ENCODE measurements around the gene ELP4. TPM values are rescaled to one million over a fixed set of nuclear protein-coding genes. Genes with fewer than 3 reads are reported as not detected.

ELP4 gene
- total RNA-seq, 1 experiment from 2014 or later, result 20.3 TPM

- CTCF ChIA-PET, result no interaction called here
Measured at GRCh38 chr11:31521497-31522150, 12.1 kb downstream of the ELP4 start.

GRCh38 chr11:31529189-31529588, 19.6 kb downstream of the ELP4 start:
- H3K27me3 Mint-ChIP-seq (ENCODE audit: unreplicated experiment), result no peaks in the 10 kb centered on the region
- TF ChIP-seq CTCF (IDR thresholded peaks at IDR 0.05; ENCODE audit: unreplicated experiment), result no peak
- no peaks in the 10 kb centered on the region for H3K4me1 Mint-ChIP-seq (ENCODE audit: low read depth, unreplicated experiment)
- no peak overlapping the region for H3K27ac Mint-ChIP-seq (ENCODE audit: unreplicated experiment)
- no peak overlapping the region for H3K4me3 Mint-ChIP-seq (ENCODE audit: low read depth, unreplicated experiment)
- no peak for DNase-seq
- no TSS peak for BruUV-seq (replicated peaks)
- intact Hi-C loops (cut with micrococcal nuclease; ENCODE audit: unreplicated experiment), result no loop called here
- H3K9me3 Mint-ChIP-seq (ENCODE audit: low read depth, unreplicated experiment), result no peaks in the 10 kb centered on the region
- CTCF ChIA-PET, result no interaction called here
- H3K36me3 Mint-ChIP-seq (ENCODE audit: insufficient read depth, unreplicated experiment), result no peaks in the 10 kb centered on the region

More at GRCh38 chr11:31521497-31522150, 12.1 kb downstream of the ELP4 start:
- DNase-seq, result no peak
- H3K4me3 Mint-ChIP-seq (ENCODE audit: low read depth, unreplicated experiment), result no peak overlapping the region
- H3K27ac Mint-ChIP-seq (ENCODE audit: unreplicated experiment), result no peak overlapping the region
- H3K27me3 Mint-ChIP-seq (ENCODE audit: unreplicated experiment), result no peaks in the 10 kb centered on the region
- BruUV-seq (replicated peaks), result no TSS peak
- H3K4me1 Mint-ChIP-seq (ENCODE audit: low read depth, unreplicated experiment), result no peaks in the 10 kb centered on the region
- no peak for TF ChIP-seq CTCF (IDR thresholded peaks at IDR 0.05; ENCODE audit: unreplicated experiment)
- no peaks in the 10 kb centered on the region for H3K9me3 Mint-ChIP-seq (ENCODE audit: low read depth, unreplicated experiment)
- intact Hi-C loops (cut with micrococcal nuclease; ENCODE audit: unreplicated experiment), result no loop called here
- no peaks in the 10 kb centered on the region for H3K36me3 Mint-ChIP-seq (ENCODE audit: insufficient read depth, unreplicated experiment)

GRCh38 chr11:31529701-31530100, 20.1 kb downstream of the ELP4 start:
- Mint-ChIP-seq H3K27me3 (ENCODE audit: unreplicated experiment) (no peaks in the 10 kb centered on the region), H3K27ac (ENCODE audit: unreplicated experiment) (no peak overlapping the region), H3K4me3 (ENCODE audit: low read depth, unreplicated experiment) (no peak overlapping the region), H3K4me1 (ENCODE audit: low read depth, unreplicated experiment) (no peaks in the 10 kb centered on the region), H3K36me3 (ENCODE audit: insufficient read depth, unreplicated experiment) (no peaks in the 10 kb centered on the region), H3K9me3 (ENCODE audit: low read depth, unreplicated experiment) (no peaks in the 10 kb centered on the region)
- TF ChIP-seq CTCF (IDR thresholded peaks at IDR 0.05; ENCODE audit: unreplicated experiment), result no peak
- no peak for DNase-seq
- CTCF ChIA-PET, result no interaction called here
- intact Hi-C loops (cut with micrococcal nuclease; ENCODE audit: unreplicated experiment), result no loop called here
- no TSS peak for BruUV-seq (replicated peaks)

GRCh38 chr11:31531293-31531692, 21.7 kb downstream of the ELP4 start:
- H3K9me3 Mint-ChIP-seq (ENCODE audit: low read depth, unreplicated experiment), result no peaks in the 10 kb centered on the region
- TF ChIP-seq CTCF (IDR thresholded peaks at IDR 0.05; ENCODE audit: unreplicated experiment), result no peak
- no peaks in the 10 kb centered on the region for H3K36me3 Mint-ChIP-seq (ENCODE audit: insufficient read depth, unreplicated experiment)
- H3K27ac Mint-ChIP-seq (ENCODE audit: unreplicated experiment), result no peak overlapping the region
- CTCF ChIA-PET, result no interaction called here
- intact Hi-C loops (cut with micrococcal nuclease; ENCODE audit: unreplicated experiment), result no loop called here
- DNase-seq, result no peak
- no peak overlapping the region for H3K4me3 Mint-ChIP-seq (ENCODE audit: low read depth, unreplicated experiment)
- H3K4me1 Mint-ChIP-seq (ENCODE audit: low read depth, unreplicated experiment), result no peaks in the 10 kb centered on the region
- H3K27me3 Mint-ChIP-seq (ENCODE audit: unreplicated experiment), result no peaks in the 10 kb centered on the region
- BruUV-seq (replicated peaks), result no TSS peak
